Activated CD4-positive, CD25-positive, alpha-beta regulatory T cell treated with anti-CD3 and anti-CD28 coated beads, Interleukin-2, amount 50 U/mL, for 24 hours (primary cell): ENCODE measurements around the gene CRISPLD2.
"Not testable (repeated sequence)": the region's sequence is repeated elsewhere in the genome, so short reads cannot be mapped to it uniquely, and the experiment has no call there.

Experiments
- ATAC-seq, 2 donors: fragments of 150-1000 bp; cut with Tn5 transposase; one replicate each; pipeline ENCODE4 v1.10.0; 2021; ENCODE audit warnings: mild to moderate bottlenecking in 1 of 2, moderate library complexity in 1 of 2

The CRISPLD2 gene

DNA sequence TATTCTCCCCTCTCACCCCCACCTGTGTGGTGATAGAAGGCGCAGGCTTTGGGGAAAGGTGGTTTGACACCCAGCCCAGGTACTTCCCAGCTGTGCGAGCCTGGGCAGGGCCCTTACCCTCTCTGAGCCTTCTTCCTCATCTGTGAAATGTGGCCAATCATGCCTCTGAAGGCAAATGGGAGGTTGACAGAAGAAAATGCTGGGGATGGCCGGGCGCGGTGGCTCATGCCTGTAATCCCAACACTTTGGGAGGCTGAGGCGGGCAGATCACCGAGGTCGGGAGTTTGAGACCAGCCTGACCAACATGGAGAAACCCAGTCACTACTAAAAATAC, 43.7 kb downstream of the CRISPLD2 start:
- ATAC-seq = no peak

DNA sequence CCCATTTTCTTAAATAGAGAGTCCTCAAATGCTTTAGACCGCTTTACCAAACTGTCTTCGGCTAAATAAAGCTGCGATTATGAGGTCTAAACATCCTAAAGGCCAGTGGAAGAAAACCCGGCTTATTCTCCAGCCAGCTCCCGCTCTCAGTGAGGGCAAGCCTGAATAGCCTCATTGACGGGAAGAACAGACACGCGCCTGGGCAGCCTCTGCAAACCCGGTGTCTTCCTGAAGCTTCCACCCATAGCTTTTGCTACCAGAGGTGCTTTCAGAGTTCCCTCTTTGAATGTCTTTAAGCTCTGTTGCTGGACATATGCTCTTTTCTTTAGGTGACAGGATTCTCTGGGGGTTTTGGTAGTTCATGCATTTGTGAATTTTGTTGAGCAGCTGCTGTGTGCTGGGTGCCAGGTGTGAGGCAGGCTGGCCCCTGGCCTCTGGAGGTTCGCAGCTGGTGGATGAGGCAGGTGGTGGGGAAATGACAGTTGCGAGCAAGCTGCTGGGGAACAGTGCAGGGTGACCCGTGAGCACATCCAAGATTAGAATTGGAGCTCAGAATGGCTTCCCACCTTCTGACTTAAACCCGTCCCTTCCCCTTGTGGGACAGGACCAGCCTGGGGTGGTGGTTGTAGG, 44.7 kb downstream of the CRISPLD2 start:
- no peak for ATAC-seq

DNA sequence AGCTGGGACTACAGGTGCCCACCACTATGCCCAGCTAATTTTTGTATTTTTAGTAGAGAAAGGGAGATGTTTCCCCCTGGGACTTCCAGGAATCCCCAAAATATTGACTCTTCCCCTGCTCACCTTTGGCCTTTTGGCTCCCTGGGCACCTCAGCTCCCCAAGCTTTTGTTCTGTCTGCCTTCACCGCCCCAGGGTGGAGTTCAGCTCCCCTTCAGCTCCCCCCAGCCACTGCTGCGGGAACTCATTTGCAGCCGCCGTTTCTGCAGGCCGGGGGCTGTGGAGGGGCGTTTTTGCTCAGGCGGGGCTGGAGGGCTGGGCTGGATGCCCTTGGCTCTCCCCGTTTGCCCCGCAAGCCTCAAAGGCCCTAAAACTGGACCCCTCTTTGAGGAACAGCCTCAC, 47.9 kb downstream of the CRISPLD2 start:
- ATAC-seq = no peak

DNA sequence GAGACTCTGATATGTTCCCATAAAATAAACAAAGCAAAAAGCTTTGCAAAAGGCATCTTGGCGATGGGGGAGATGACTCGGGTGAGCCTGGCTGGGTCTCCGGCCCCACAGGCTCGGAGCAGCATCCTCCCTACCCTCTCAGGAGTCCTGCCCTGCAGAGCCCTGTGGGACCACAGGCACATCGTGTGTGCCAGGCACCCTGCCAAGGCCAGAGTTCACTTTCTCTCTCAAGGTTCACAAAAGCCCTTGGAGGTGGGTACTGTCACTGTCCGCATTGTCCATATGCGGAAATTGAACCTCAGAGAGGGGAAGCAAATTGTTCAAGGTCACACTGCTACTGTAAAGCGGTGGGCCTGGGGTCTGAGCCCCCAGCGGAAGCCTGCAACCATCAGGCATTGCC, 48.5 kb downstream of the CRISPLD2 start:
- no peak for ATAC-seq

DNA sequence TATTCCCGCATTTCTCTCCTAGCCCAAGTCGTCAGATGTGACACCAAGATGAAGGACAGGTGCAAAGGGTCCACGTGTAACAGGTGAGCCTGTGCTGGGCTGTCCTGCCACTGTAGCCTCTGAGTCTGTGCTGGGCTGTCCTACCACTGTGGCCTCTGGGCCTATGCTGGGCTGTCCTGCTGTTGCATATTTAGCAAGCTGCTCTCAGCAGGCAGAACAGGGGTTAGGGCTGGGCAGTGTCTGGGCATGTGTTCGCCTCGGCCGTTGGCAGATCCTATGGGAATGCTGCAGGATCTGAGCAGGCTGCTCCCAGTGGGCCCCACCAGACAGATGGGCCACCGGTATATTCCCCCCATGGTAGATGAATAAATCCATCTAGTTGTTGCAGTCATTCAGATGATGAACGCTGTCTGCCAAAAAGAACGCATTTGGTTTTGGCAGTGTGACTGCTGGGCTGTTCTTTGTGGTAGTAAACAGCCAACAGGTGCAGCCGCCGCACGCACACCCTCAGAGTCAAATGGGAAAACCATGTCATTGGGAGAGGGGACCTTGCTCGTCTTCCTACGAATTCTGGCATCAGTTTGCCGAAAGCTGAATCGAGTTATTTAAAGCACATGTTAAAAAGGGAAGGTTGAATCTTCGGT, 49.2 kb downstream of the CRISPLD2 start:
- ATAC-seq = no peak

DNA sequence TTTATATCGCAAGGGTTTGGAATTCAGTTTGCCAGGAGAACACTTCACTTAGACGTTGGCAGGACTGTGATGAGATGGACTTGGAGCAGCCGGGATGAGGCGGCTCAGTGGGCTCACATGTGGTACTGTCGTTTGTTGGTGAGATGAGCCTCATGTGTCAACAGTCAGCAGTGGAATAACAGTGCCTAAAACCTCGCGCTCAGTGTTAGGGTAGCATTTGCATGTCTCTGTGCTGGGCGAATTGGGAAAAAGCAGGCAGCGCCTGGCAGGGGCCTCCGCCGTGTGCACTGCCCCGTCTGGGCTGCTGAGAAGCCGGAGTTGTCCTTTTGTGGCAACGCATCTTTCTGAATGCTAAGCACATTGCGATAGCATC, 49.7 kb downstream of the CRISPLD2 start:
- no peak for ATAC-seq

DNA sequence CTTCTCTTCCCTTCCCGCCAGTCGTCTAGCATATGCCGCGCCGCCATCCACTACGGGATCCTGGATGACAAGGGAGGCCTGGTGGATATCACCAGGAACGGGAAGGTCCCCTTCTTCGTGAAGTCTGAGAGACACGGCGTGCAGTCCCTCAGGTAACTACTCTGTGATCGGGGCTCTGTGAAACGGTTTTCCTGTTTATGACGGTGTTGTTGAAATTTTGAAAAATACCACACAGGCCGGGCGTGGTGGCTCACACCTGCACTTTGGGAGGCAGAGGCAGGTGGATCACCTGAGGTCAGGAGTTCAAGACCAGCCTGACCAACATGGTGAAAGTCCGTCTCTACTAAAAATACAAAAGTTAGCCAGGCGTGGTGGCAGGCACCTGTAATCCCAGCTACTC, 53.2 kb downstream of the CRISPLD2 start:
- not testable (repeated sequence) for ATAC-seq

DNA sequence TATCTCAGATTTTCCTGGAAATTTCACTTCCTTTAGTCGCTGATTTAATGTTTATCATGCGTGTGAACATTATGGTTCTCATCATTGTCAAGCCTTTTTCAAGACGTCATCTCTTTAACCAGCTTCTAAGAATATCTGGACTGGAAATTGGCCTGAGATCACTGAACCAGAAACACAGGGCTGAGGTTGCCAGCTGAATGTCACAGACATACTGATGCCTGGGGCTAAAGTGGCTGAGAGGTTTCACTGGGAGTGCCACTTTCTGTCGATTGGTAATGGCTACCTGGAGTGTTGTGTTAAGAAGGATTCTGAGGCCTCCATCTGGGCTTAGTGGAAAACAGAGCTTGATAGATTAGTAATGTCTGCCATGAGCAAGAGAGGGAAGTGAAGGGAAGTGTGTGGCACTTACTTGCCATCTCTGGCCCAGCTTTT, 54.2 kb downstream of the CRISPLD2 start:
- ATAC-seq = no peak

DNA sequence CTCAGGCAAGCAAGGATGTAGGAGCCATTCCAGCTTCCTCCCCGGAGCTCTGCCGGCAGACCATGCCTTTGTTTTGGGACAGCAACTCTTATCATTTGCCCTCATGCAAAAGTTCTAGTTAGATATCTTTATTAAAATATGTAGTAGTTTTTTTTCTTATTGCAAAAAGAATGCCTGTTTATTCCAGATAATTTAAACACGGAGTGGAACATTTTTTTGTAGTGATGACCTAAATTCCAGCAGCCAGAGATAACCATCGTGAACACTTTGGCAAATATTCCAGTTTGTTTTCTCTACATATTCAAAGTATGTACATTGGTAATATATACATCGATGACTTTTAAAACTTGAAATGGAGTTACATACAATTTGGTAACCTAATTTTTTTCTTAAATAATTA, 54.8 kb downstream of the CRISPLD2 start:
- no peak for ATAC-seq

DNA sequence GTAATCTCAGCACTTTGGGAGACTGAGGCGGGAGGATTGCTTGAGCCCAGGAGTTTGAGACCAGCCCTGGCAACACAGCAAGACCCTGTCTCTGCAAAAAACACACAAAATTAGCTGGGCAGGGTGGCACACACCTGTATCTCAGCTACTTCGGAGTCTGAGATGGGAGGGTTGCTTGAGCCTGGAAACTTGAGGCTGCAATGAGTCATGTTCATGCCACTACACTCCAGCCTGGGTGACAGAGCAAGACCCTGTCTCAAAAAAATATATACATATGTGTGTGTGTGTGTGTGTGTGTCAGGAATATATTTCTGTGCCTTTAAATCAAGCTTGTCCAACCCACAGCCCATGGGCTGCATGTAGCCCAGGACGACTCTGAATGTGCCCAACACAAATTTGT, 55.2 kb downstream of the CRISPLD2 start:
- ATAC-seq = no peak

DNA sequence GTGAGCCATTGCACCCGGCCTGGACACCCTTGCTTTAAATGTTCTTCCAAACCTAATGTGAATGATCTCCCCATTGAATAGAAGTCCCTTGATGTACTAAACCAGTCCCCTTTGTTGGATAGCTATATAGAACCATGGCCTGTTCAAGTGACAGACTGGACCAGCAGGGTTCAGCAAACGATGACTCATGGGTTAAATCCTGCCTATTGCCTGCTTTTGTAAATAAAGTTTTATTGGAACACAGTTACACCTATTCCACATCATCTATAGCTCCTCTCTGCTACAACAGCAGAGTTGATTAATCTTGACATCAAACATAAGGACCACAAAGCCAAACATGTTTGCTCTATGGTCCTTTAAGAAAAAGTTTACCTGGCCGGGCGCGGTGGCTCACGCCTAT, 56.1 kb downstream of the CRISPLD2 start:
- no peak for ATAC-seq

DNA sequence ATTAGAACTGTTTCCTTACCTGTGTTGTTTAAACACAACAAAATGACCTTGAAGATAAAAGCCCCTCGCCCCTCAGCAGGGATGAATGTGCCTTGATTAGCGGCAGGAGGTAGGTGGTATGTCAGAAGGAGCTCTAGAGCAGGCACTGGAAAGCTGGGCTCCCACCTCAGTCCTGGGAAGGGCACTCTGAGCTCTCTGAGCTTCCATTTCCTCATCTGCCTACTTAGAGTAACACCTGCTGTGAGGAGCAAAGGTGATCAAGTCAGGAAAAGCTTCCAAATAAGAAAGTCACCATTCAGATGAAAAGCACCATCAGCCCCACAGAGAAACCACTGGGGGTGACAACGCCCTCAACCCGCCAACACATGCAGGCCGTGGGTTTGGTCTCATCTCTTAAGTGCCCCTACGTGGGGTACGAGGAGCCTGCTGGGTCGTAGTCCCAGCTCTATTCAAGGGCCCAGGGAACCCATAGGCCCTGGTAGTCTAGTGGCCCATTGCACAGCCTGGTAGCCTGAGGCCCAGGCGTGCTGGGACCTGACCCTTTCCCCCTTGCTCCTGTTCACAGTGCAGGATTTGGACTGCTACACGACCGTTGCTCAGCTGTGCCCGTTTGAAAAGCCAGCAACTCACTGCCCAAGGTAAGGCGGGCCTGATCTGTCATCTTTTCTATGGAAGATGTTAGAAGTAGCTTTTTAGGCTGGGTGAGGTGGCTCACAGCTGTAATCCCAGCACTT, 57.3 kb downstream of the CRISPLD2 start:
- ATAC-seq = no peak

DNA sequence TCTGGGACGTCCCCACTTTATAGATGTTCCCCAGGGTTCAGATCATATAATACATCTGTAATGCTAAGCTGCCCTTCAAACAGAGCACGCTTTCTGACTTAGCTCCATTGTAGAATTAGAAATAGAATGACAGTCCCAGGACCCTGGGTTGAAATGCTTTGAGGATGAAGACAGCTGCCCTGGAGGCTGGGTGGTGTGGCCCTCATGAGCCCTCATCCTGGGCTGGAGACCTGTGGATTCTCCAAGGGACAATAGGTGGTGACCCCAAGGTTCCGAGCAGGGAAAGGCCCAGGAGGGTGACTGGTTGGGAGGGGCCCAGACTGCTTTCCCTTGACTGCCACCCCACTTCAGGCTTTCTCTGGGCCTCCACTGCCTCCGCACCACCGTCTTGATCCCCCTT, 59.0 kb downstream of the CRISPLD2 start:
- no peak for ATAC-seq

DNA sequence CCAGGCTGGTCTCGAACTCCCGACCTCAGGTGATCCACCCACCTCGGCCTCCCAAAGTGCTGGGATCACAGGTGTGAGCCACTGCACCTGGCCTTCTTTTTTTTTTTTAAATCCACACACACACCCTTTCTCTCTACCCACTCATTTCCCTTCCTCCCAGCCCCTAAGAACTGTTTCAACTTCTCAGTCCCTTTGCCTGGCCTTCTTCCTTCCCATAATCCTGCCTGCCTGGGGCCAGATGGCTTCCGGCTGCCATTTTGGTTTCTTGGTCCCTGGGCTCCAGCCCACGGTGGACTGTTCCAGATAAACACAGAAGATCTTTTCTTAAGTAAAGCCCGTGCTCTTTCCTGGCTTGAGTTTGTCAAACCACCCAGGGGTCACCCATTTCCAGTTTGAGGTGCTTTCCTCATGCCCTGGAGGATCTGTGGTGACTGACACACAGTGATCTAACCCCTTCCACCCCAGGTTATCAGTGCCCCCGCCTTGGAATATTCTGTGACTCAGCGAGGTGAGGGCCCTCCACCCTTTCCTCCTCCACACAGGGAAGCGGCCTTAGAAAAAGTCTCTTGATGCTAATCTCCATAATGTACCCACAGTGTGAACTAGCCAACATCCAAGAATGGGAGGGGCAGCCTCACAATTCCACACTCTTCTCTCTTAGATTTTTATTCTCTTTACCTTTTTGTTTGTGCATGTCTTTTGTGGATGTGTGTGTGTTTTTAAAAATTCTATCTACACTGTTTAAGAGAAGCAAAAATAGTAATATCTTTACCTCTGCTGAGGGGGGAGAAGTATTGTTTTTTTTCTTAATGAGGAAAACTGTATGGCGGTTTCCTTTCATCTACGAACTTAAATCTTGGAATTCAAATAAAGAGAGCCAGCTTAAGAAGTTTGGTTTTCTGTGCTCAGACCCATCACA, 60.0 kb downstream of the CRISPLD2 start:
- no peak for ATAC-seq

DNA sequence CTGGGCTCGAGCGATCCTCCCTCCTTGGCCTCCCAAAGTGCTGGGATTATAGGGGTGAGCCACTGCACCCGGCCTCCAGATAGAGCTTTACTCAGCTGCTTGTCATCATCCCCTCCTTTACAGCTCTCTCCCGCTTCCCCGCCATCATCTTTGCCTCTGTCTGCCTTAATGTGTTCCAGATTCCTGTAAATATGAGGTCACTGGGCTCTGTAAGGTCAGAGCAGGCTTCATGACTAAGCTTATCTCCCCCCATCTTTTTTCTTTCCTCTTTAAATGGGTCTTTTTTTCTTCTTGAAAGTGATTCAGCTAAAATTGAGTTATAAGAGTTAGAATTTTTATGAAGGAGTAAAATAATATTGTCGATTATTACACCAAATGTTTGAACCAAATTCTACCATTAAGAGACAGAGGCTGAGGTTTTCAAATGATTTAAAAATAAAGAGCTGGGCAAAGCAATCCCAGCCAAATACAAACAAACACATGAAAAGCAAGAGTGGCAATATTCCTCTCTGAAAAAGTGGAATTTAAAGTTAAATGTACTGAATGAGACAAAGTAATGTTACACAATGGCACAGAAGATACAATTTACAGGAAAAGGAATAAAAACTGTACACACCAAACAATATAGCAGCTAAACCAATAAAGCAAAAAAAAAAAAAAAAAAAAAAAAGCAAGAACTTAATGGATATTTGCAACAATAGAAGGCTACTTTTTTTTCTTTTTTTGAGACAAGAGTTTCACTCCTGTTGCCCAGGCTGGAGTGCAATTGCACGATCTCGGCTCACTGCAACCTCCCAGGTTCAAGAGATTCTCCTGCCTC, 62.1 kb downstream of the CRISPLD2 start:
- ATAC-seq = no peak

DNA sequence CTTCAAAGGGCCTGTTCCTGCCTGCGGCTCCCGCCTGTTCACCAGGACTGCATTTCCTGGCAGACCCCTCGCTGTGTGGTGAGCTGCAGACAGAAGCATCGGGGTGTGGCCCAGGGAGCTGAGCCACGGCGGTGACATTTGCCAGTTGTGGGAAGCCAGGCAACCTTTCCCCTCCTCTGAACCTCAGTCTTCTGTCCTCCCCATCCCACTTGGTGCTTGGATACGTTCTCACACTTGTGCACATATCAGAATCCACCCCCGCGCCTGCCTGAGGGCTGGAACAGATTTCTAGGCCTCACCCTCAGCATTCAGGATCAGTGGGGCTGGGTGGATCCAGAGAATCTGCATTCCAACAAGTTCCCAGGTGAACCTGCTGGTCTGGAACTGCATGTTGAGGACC, 63.5 kb downstream of the CRISPLD2 start:
- ATAC-seq = no peak

DNA sequence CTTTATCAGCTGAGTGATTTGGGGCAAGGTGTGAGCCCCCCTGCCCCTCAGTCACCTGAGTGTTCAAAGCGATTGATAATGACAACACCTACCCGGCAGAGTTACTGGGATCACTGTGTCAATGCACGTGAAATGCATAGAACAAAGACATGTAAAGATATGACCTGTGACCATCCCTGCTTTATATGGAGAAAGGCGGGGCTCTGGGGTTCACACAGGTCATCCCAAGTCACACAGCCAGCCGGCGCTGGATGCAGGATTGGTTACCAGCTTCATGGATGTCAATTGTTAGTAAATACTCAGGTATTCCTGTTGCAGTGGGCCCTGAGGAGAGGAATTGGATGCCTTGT, 64.4 kb downstream of the CRISPLD2 start:
- no peak for ATAC-seq

DNA sequence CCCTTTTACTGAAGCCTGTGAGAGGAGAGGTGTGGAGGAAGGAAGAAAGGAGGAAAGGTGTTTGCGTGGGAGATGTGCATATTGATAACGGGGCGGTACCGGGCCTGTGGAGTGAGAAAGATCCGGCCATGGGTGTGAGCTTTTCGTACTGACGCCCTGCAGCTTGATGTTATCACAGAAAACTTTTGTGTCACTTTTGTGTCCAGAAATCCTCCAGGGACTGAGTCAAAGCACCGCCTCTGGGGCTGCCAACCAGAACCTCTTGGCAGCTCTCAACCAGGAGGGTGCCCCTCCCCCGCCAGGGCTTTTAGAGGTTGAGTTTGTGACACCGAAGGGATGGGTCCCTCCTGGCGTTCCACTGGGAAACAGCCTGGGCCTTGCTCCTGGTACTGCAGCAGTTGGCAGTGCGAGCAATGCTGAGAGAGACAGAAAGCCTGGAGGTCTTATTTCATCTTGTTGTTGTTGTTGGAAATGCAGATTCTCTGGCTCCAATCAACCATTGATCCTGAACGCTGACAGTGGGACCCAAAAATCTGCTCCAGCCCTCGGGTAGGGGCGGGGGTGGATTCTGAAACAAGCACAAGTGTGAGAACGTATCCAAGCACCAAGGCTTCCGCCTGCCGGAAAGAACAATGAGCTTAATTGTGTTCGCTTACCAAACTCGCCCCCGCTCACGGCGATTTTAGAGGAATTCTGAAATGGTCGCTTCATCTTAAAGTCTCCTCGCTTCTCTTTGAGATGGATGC, 65.0 kb downstream of the CRISPLD2 start:
- no peak for ATAC-seq

DNA sequence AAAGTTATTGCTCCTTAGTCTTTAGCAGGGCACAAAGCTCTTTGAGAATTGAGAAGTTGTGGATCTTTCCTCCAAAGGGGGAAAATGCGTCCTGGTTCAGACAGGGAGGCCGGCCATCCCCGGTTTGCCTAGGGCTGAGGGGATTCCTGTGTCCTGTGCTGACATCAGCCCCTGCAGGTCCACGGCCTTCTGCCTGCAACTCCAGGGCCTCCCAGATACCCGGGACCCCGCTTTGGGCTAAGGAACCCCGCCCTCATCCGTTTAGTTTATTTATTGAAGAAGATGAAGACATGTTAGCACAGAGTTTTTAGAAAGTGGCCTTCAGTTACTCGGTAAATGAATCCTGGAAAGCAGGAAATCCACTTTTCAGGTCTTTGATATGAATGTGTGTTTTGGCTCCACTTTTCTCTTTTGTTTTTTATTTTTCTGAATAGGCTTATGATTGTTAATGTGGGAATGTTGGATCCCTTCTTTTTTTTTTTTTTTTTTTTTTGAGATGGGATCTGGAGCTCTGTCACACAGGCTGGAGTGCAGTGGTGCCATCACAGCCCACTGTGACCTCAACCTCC, 65.6 kb downstream of the CRISPLD2 start:
- no peak for ATAC-seq

DNA sequence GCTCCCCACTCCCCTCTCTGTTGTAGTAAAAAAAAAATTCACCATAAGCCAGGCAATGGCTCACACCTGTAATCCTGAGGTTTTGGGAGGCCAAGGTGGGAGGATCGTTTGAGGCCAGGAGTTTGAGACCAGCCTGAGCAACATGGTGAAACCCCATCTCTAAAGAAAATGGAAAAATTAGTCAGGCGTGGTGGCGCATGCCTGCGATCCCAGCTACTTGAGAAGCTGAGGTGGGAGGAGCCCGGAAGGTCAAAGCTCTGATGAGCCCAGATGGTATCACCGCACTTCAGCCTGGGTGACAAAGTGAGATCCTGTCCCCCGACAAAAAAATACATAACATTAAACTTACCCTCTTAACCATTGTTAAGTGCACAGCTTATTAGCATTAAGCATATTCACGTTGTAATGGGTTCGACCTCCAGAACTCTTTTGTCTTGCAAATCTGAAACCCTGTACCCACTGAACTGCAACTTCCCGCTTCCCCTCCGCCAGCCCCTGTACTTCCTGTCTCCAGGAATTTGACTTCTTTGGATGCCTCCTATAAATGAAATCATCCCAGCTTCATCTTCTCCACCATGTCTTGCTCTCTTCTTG, 66.8 kb downstream of the CRISPLD2 start:
- ATAC-seq = no peak

DNA sequence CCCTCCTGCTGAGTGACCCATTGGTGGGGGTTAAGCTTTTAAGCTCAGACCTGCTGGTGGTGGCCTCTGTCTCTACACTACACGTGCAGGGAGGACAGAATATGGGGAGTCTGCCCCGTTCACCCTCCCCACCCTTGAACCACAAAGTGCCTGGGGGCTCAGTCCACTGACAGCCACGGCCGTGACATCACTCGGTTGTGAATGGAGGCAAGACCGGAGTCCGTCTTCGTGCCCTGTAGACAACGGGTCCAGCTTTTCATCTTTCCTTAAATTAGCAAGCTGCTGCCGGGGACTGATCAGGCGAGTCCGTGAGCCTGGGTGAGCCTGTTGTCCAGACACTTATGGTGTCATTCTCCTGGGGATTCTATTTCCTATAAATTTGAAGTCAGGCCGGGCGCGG, 67.4 kb downstream of the CRISPLD2 start:
- no peak for ATAC-seq
